IMR-90 (cell line): Measurements from ENCODE around the gene CTBP1. TPM values are rescaled to one million over a fixed set of nuclear protein-coding genes. Genes with fewer than 3 reads are reported as not detected.

Experiments
- ATAC-seq: fragments of 200-7000 bp; cut with Tn5 transposase; 2 replicates; pipeline ENCODE4 v1.9.1; 2020; ENCODE audit warnings: low read depth, mild to moderate bottlenecking, moderate library complexity
- BruUV-seq: library from RNA; stranded (reverse); fragments of 400-500 nt; replicated peaks from 2 replicates; lab custom pipeline; 2021; lab: Mats Ljungman, UMichigan
- CTCF ChIA-PET: fragments of 300-600 bp; formaldehyde crosslinking; extraction: SDS; loops from one replicate; lab custom pipeline; 2021; ENCODE audit warnings: antibody characterized with exemption; lab: Yijun Ruan, JAX
- POLR2A ChIA-PET: fragments of 300-600 bp; sonication (Branson Sonifier 250); formaldehyde crosslinking; loops from one replicate; lab custom pipeline; 2022; ENCODE audit warnings: antibody characterized with exemption; ENCODE audit not compliant: unreplicated experiment; lab: Charles Lee
- DNase-seq: peaks from one replicate; pipeline ENCODE4 v3.0.0; 2013
- H2AFZ ChIP-seq: replicated peaks from 2 replicates; pipeline ENCODE3; 2013; ENCODE audit warnings: low read length, mild to moderate bottlenecking; ENCODE audit not compliant: poor library complexity
- H2AK5ac ChIP-seq: 2 replicates; pipeline ENCODE4 v1.6.1; 2013; ENCODE audit warnings: low read depth, low read length, inconsistent platforms
- H2AK9ac ChIP-seq: replicated peaks from 2 replicates; pipeline ENCODE3; 2013; ENCODE audit warnings: mild to moderate bottlenecking, low read depth, low read length, moderate library complexity; ENCODE audit not compliant: poor library complexity
- H2BK120ac ChIP-seq: 2 replicates; pipeline ENCODE4 v1.6.1; 2013; ENCODE audit warnings: low read depth, low read length, inconsistent platforms
- H2BK15ac ChIP-seq: 3 replicates; pipeline ENCODE4 v1.6.1; 2013; ENCODE audit warnings: low read depth, low read length, inconsistent platforms
- H2BK20ac ChIP-seq: 2 replicates; pipeline ENCODE4 v1.6.1; 2013; ENCODE audit warnings: low read depth, mild to moderate bottlenecking, inconsistent platforms, low read length, moderate library complexity
- H2BK5ac ChIP-seq: 2 replicates; pipeline ENCODE4 v1.6.1; 2013; ENCODE audit warnings: mild to moderate bottlenecking, low read depth, low read length, inconsistent platforms; ENCODE audit not compliant: poor library complexity, severe bottlenecking
- H3K14ac ChIP-seq: replicated peaks from 2 replicates; pipeline ENCODE4 v1.6.1; 2013; ENCODE audit warnings: low read depth, low read length, inconsistent platforms
- H3K18ac ChIP-seq: 2 replicates; pipeline ENCODE4 v1.6.1; 2013; ENCODE audit warnings: low read depth, low read length, control low read depth
- H3K23ac ChIP-seq: 2 replicates; pipeline ENCODE4 v1.6.1; 2013; ENCODE audit warnings: low read depth, low read length, inconsistent platforms
- H3K27ac ChIP-seq: 2 replicates; pipeline ENCODE4 v1.5.1; 2013; ENCODE audit warnings: mild to moderate bottlenecking, control low read depth, low read length; ENCODE audit not compliant: insufficient read depth
- H3K27me3 ChIP-seq: 2 replicates; pipeline ENCODE4 v1.6.1; 2013; ENCODE audit warnings: low read length; ENCODE audit not compliant: control insufficient read depth, insufficient read depth
- H3K36me3 ChIP-seq: 2 replicates; pipeline ENCODE4 v1.6.1; 2013; ENCODE audit warnings: low read length, mixed read lengths; ENCODE audit not compliant: control insufficient read depth, insufficient read depth
- H3K4ac ChIP-seq: 2 replicates; pipeline ENCODE4 v1.6.1; 2013; ENCODE audit warnings: low read depth, low read length, inconsistent platforms
- H3K4me1 ChIP-seq: 2 replicates; pipeline ENCODE4 v1.6.1; 2013; ENCODE audit warnings: low read length, mixed read lengths; ENCODE audit not compliant: control insufficient read depth, insufficient read depth
- H3K4me2 ChIP-seq: 2 replicates; pipeline ENCODE4 v1.6.1; 2013; ENCODE audit warnings: low read depth, mild to moderate bottlenecking, control low read depth, low read length, moderate library complexity
- H3K4me3 ChIP-seq: 2 replicates; pipeline ENCODE4 v1.5.1; 2013; ENCODE audit warnings: low read depth, mild to moderate bottlenecking, control low read depth, low read length, moderate library complexity; ENCODE audit not compliant: insufficient read depth
- H3K56ac ChIP-seq: 2 replicates; pipeline ENCODE4 v1.6.1; 2013; ENCODE audit warnings: low read length, inconsistent platforms; ENCODE audit not compliant: insufficient read depth; ENCODE audit errors: extremely low read depth
- H3K79me1 ChIP-seq, 2 experiments: 2 replicates each; pipeline ENCODE4 v1.6.1; 2013; ENCODE audit warnings: low read length in 2 of 2, inconsistent platforms in 1 of 2, low read depth in 1 of 2
- H3K9ac ChIP-seq: 2 replicates; pipeline ENCODE4 v1.6.1; 2013; ENCODE audit warnings: low read depth, low read length, control low read depth
- H3K9me1 ChIP-seq: 2 replicates; pipeline ENCODE4 v1.6.1; 2013; ENCODE audit warnings: low read length, inconsistent platforms; ENCODE audit not compliant: insufficient read depth
- H3K9me3 ChIP-seq: 2 replicates; pipeline ENCODE4 v1.6.1; 2013; ENCODE audit warnings: low read length; ENCODE audit not compliant: control insufficient read depth, insufficient read depth
- H4K20me1 ChIP-seq: 2 replicates; pipeline ENCODE4 v1.6.1; 2013; ENCODE audit warnings: low read length, inconsistent platforms; ENCODE audit not compliant: insufficient read depth
- H4K5ac ChIP-seq: 2 replicates; pipeline ENCODE4 v1.6.1; 2013; ENCODE audit warnings: mild to moderate bottlenecking, low read depth, low read length, control low read depth
- H4K8ac ChIP-seq, 2 experiments: 2 replicates each; pipeline ENCODE4 v1.6.1; 2013; ENCODE audit warnings: low read depth in 2 of 2, low read length in 2 of 2, control low read depth in 1 of 2, inconsistent platforms in 1 of 2
- H4K91ac ChIP-seq: 2 replicates; pipeline ENCODE4 v1.6.1; 2013; ENCODE audit warnings: low read depth, low read length, inconsistent platforms; ENCODE audit not compliant: insufficient read depth
- CEBPB ChIP-seq: IDR thresholded peaks from 2 replicates; pipeline ENCODE4 v1.6.1; 2012; ENCODE audit warnings: low read depth, low read length, improper control_type of control experiment
- MAZ ChIP-seq: IDR thresholded peaks from 2 replicates; pipeline ENCODE4 v1.6.1; 2012; ENCODE audit warnings: low read depth, mild to moderate bottlenecking, low read length, improper control_type of control experiment, moderate library complexity, borderline replicate concordance
- RAD21 ChIP-seq: IDR thresholded peaks from 2 replicates; pipeline ENCODE4 v1.6.1; 2012; ENCODE audit warnings: low read length, improper control_type of control experiment
- WGBS, 2 experiments: methylation state at CpG; one replicate each; pipeline versions ENCODE4 v1.1.5 to v1.1.7; 2013; ENCODE audit warnings: missing lambda C conversion rate in 2 of 2; ENCODE audit not compliant: insufficient read length in 1 of 2; ENCODE audit errors: extremely low coverage in 2 of 2; 5-methylcytosine and 5-hydroxymethylcytosine counted together
- dilution Hi-C: fragments of 300-500 bp; cut with HindIII; formaldehyde crosslinking; loops from one replicate; pipeline ENCODE4 v1.14.3; 2018; ENCODE audit warnings: low sequenced_read_pairs; ENCODE audit not compliant: unreplicated experiment
- in situ Hi-C: fragments of 300-500 bp; cut with MboI; formaldehyde crosslinking; loops from 3 replicates; pipeline ENCODE4 v1.14.3; 2019; ENCODE audit warnings: low sequenced_read_pairs, inconsistent platforms, mixed read lengths
- intact Hi-C: fragments of 100-400 bp; cut with micrococcal nuclease; formaldehyde crosslinking; loops from 2 replicates; pipeline ENCODE4 v1.10.0; 2022
- polyA plus RNA-seq, 3 experiments: library from polyadenylated mRNA; depleted of rRNA; stranded (reverse); fragments of >200 nt; gene quantifications; 2 replicates each; pipeline ENCODE4 v1.2.3, GENCODE V29; 2012; ENCODE audit warnings: low replicate concordance in 1 of 3
- total RNA-seq: library from RNA; depleted of rRNA; stranded (reverse); fragments of >200 nt; gene quantifications from 2 replicates; pipeline ENCODE4 v1.2.3, GENCODE V29; 2012
- TF ChIP-seq, protein P1 (sequence below): fragments of 150-350 bp; IDR thresholded peaks from 2 replicates; pipeline ENCODE4 v1.6.1; 2016; ENCODE audit warnings: low read depth, mild to moderate bottlenecking, low read length, moderate library complexity, borderline replicate concordance

Gene CTBP1
- total and polyA plus RNA-seq, 2 of the 4 experiments (the other 2 are of a cell fraction) = 147 to 212 TPM

DNA sequence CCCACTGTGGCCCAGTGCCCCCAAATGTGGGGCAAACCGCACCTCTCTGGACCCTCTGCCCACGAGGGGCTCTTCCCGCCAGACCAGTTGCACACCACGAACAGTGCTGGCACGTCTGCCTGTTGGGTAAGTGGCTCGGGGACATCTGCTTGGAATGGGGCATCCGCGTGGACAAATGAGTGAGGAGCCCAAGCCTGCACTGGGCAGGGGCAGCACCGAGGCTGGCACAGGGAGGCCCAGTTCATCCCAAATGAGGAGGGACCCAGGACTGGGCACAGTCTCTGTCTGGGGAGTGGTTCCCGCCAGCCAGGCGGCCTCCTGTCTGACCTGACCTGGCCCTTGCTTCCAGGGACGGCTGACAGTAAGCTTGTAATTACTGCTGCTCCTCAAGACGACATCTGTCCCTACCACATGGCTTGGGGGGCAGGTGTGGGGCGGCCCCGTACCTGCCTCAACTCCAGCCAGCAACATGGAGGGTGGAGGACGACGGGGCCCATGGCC lies 79.7 kb downstream of the CTBP1 start:
- no TSS peak for BruUV-seq
- H3K4ac ChIP-seq = peak overlapping the region; percentile 22
- H3K4me2 ChIP-seq = no peak overlapping the region; the same call in 1 of the 2 replicates
- 95% methylated on average over 6 of the region's 17 CpGs; no CpG with 5 or more reads in 1 of the 2 experiments for WGBS, 2 experiments
- no peak overlapping the region for H4K5ac ChIP-seq
- no peak overlapping the region; the same call in 1 of the 2 replicates for H2BK120ac ChIP-seq
- H3K9me1 ChIP-seq = peaks cover 3% of the 10 kb centered on the region; the same call in 1 of the 2 replicates
- dilution Hi-C loops (no loop called here), in situ Hi-C loops (loop anchor here (5.0 to 25.0 kb wide), 2 partner anchors 53 to 468 kb away; no protein-coding TSS in a partner anchor), intact Hi-C loops (loop anchor here (5.0 kb wide), 1 partner anchor 33 kb away; no protein-coding TSS in a partner anchor)
- peak overlapping the region; percentile 71 for H2AK9ac ChIP-seq
- H2AFZ ChIP-seq = peak overlapping the region; percentile 58
- H3K14ac ChIP-seq = no peak overlapping the region
- no peaks in the 10 kb centered on the region for H4K20me1 ChIP-seq
- H3K4me1 ChIP-seq = peaks cover 18% of the 10 kb centered on the region
- H2AK5ac ChIP-seq = peak overlapping the region; percentile 80
- no peak for TF ChIP-seq CEBPB
- TF ChIP-seq, protein P1, sequence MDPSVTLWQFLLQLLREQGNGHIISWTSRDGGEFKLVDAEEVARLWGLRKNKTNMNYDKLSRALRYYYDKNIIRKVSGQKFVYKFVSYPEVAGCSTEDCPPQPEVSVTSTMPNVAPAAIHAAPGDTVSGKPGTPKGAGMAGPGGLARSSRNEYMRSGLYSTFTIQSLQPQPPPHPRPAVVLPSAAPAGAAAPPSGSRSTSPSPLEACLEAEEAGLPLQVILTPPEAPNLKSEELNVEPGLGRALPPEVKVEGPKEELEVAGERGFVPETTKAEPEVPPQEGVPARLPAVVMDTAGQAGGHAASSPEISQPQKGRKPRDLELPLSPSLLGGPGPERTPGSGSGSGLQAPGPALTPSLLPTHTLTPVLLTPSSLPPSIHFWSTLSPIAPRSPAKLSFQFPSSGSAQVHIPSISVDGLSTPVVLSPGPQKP = no peak
- no peak for TF ChIP-seq MAZ
- TF ChIP-seq RAD21 = no peak
- H4K8ac ChIP-seq = no peak overlapping the region
- no peak for DNase-seq
- H3K56ac ChIP-seq = no peak overlapping the region
- H4K91ac ChIP-seq = no peak overlapping the region
- no peak overlapping the region for H2BK20ac ChIP-seq
- no peak overlapping the region for H2BK5ac ChIP-seq
- no peak for ATAC-seq
- H3K27me3 ChIP-seq = no peaks in the 10 kb centered on the region
- no peak overlapping the region for H3K27ac ChIP-seq
- ChIA-PET CTCF (no interaction called here), POLR2A (no interaction called here)
- H3K23ac ChIP-seq = no peak overlapping the region
- H3K18ac ChIP-seq = no peak overlapping the region
- H3K79me1 ChIP-seq = peaks cover 0 to 5% of the 10 kb centered on the region in 2 experiments; a peak in 1 of 4 replicates
- H3K4me3 ChIP-seq = no peak overlapping the region
- H3K36me3 ChIP-seq = peaks cover 22% of the 10 kb centered on the region; the same call in 1 of the 2 replicates
- no peak overlapping the region for H3K9ac ChIP-seq
- H3K9me3 ChIP-seq = no peaks in the 10 kb centered on the region
- no peak overlapping the region for H2BK15ac ChIP-seq
